NCI-H1436 treated with DMSO at 0.1 percent for 48 hours (cell line): ENCODE data around the gene MRPS11.
A peak's percentile ranks its signal among the peaks of the same experiment; 100 is the strongest.
"Not testable (repeated sequence)": the region's sequence is repeated elsewhere in the genome, so short reads cannot be mapped to it uniquely, and the experiment has no call there.

Experiments used
- DNase-seq: peaks from one replicate; lab custom pipeline; 2025; lab: John Stamatoyannopoulos, UW

MRPS11 gene

DNA sequence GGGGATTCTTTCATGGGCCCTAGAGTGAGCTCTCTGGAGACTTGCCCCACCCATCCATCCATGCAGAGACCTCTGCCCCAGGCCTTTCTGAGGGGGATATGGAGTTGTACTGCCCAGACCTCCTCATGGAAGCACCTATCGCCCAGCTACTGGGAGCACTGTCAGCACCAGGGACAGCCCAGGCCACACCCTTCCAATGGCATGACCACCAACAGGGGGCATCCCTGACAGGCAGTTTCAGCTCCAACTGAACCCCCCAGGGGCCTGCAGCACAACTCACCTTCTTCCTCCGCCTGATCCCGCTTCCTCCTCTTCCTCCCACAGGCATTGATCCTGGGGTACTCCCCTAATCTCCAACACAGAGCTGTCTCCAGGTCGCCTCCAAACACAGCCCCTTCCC lies 21.8 kb downstream of the MRPS11 start:
- no peak for DNase-seq

DNA sequence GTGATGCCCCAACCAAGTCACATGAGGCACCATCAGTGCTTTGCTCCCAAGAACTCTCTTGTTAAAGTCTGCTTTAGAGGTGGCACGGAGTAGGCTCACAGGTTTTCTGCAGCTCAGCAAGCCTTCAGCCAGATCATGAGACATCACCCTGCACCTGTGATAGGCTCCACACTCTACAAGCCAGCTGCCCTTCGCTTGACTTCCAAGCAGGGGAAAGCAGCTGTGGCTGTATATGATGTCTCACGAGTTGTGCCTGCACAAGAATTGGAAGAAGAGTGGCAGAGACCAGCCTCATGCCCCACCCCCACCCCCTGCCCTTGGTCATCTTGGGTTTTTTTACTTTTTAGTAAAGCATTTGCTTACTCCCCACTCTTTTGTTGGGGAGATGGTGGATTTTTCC lies 22.5 kb downstream of the MRPS11 start:
- no peak for DNase-seq

DNA sequence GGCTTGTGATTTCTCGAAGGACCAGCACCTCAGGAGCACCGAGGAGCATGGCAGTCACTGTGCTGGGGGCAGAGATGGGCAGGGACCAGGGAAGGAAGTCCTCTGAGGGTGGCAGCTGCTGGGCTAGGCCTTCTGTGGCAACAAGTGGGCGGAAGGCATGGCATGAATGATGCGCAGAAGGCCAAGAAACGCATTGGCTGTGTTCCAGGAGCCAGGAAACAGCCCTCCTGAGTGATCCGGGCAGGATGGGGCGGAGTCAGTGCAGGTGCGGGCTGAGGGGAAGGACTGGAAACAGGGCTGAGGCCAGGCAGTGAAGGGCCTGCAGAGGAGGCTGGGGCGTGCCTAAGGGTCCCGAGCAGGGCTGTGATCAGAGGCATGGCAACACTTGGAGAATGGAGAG lies 23.6 kb downstream of the MRPS11 start:
- DNase-seq = no peak

DNA sequence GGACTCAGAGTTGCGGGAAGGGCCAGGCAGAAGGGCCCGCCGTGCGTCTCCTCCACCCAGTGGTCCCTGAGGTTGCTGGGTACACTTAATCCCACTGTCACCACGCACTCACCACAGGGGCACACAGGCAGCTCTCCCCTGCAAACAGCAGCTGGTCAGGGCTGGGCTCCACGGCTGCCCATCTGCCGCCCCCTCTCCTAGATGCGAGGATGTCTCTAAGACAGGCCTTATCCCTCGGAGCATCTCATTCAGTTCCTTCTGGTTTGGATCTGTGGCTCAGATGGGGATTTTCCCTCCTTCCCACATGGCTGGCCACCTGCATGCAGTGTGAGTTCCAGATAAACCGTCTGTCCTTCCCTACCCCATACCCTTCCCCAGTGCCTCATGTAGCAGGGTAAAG lies 26.3 kb downstream of the MRPS11 start:
- DNase-seq = no peak

DNA sequence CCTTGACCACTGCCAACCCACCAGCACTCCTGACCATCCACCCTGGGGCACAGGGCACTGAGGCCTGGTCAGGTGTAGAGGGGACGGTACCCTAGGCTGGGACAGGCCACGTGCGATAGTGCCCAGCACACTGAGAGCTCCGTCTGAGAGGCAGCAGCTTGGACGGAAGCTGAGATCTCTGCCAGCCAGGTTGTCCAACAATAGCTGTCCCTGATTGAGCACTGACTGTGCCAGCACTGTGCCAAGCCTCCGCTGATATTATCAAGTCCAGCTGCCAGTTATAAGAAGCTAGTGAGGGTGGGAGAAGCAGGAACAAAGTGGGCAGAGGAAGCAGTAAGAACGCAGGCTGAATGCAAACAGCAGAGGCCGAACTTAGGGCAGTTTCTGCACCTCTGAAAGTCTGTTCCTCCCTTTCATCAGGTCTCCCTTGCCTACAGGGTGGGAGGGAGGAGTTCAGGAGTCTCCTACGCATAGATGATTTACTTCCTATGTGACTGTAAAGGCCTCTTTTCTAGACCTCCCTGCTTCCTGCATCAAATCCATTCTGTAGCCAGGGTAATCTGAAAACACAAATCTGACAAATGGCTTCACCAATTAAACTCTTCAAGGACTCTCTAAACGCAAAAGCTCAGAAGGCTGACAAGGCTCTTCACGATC lies 29.7 kb downstream of the MRPS11 start:
- DNase-seq = no peak

DNA sequence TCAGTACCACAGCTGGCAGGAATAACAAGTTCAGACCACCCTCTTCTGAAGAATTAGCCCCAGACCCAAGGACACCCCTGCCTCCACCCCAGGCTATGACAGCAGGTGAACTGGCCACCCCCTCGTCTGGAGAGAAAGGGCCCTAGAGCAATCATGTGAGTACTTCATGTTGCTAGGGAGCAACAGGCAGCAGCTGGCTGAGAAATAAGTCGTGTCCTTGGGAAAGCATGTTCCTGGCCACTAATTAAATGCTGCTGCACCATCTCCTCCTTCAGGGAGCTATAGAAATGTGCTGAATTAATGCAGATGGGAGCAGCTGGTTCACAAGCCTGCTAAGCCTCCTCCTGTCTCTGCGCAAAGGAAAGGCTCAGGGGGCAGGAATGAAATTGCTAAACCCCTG lies 31.5 kb downstream of the MRPS11 start:
- peak; percentile 16 for DNase-seq

DNA sequence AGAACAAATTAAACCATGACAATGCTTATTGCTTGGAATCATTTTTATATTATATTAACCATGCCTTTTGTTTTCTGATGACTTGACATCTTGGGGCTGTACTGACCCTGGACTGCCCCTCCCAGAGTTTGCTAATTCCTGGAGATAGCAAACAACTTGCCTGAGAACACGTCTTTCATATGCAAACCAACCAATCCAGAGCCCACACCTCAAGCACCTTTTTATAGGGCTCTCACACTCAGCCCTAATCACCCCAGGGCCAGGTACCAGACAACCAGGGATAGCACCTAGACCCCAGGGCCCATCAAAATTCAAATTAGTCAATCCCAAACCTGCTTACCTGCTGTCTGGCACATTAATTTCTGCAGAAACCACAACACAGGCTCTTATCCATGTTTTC lies 36.9 kb downstream of the MRPS11 start:
- DNase-seq = no peak

DNA sequence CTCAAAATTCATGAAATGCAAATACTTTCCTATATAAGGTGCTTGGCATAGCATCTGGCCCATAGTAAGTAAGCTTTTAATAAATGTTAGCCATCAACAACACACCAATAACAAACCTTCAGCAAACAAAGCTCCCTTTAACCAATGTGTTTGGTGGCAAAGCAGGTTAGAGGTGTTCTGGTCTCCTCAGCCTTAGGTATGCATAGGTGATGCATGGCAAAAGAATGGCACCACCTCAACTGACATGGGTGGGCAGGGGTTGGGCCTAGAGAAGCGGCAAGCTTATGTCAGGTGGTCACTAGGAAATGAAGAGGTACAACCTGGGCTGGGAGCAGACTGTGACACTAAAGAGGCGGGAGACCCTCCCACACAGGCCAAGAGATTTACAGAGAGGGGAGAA lies 38.2 kb downstream of the MRPS11 start:
- no peak for DNase-seq

DNA sequence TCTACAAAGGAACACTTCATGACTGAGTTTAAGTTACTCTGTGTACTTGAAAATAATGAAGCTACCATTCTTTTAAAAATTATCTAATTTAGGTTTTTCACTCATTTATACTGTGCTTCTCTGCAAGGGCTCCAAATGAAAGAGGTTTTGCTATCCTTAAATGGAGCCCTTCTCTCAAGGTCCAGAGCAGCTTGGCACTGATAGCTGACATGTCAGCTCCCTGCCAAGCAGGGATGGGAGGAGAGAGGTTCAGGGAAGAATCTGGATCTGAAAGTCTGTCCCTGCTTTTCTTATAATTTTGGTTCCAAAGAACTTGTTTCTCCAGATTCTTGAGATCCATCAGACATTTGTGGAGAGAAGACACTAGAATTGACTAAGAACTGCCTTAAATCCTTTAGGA lies 39.1 kb downstream of the MRPS11 start:
- no peak for DNase-seq

DNA sequence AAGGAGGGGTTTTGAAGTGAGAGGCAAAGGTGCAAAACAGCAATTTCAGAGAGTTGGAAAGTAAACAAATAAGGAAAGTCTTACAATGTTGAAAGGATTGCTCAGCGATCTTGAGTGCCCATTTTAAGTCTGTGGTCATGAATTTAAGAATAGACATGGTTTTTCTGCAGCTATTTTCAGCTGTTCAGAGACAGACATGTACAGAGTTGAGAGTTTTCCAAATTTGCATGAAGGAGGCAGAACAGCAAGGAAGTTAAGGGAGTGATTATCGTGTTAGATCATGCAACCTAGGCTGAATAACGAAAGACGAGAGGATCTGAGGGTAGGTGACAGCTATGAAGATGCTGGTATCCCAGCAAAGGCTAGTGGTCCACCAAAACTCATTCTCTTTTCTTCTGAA lies 41.8 kb downstream of the MRPS11 start:
- DNase-seq = no peak

DNA sequence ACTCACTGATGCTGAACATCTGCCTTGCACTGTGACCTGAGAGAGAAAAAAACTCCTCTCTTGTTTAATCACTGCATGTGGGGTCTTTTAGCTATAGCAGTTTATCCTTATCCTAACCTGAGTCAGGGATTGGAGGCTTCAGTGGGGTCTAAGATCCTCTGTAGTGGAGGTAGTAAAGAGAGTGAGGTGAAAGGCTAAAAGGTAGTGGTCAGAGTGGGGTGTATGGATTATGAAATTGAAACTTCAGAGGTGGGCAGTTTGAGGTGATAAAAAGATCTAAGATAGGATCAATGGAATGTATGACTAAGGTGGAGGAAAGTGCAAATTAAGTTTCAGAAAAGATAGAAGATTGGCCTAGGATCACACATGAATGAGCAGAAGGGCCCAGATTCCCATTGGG lies 42.5 kb downstream of the MRPS11 start:
- DNase-seq = no peak

DNA sequence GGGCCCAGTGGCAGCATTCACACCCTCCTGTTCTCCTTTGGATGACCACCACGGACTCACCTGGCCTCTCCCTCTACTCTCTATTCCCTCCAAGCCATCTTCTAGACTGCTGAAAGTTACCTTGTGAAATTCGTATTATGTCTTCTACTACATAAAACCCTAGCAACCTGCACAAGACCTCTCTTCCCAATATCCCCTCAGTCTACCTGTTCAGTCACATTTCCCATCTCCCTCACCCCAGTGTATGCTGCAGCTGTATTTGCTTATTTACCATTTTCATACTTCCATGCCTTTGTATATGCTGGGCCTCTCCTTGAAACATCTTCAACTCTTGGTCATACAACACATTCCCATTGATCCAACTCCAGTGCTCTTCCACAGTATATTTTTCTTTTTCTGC lies 43.7 kb downstream of the MRPS11 start:
- no peak for DNase-seq

DNA sequence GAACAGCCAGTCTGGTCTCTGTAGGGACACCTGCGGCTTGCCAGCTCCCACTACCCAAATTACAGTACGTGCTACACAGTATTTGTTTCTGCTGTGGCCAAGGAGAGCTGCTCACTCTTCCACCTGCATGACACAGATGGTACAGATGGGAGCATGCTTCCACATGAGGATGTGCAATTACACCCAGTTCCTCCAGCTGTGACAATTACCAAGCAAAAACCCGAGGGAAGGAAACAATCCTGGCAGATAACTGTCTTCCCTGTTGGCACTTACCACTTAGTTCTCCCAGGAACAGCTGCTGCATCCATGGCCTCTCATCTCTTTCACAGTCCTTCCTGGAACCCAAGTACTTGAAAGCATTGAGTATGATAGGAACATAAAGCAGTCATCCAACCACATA lies 44.6 kb downstream of the MRPS11 start:
- no peak for DNase-seq

DNA sequence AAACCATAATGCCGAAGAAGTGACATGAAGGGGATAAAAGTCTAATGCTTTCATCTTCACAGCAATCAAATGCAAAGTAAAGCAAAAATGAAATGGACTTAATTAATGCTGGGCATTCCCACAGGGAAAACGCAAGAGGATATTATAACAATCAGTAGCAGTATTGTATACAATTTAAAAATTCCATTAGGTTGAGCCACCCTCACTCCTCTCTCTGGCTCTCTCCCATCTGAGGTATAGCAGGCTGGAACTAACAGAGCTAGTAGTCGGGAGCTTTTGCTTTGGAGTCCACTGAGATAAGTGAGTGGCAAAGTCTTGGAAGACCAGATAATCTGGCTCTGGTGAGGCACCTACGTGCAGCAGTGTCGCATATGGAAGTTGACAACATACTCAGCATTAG lies 45.1 kb downstream of the MRPS11 start:
- DNase-seq = no peak

DNA sequence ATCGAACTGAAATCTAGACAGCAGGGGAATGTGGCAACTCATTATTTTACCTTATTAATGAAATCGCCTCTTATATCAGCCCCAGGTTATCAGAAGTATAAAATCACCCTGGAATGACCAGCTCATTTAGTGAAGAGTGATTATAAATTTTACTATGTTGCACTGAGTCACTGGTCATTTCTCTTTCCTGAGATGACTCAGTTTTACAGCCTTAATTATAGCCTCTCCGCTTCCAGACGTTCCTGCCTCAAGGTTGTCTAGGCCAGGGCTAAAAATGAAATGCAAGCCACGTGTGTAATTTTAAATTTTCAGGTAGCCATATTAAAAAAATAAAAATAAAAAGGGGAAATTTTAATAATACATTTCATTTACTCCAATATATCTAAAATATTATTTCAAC lies 45.7 kb downstream of the MRPS11 start:
- DNase-seq = no peak

DNA sequence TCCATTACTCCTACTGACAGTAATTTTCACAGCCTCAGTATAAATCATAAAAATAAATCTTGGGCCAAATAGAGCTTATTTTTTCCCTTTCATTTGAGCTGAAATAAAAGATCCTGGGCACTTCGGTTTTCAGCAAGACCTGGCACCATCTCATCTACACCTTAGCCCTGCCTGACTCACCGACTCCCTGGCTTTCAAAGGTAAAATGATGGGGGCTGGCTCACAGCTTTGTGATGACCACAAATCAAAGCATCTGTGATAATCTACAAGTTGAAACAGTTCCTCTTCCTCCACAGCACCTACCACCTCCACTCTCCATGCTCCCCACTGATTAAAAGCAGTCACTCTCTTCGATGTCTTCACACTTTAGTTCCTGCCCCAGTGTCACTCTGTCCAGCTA lies 51.4 kb downstream of the MRPS11 start:
- DNase-seq = no peak

DNA sequence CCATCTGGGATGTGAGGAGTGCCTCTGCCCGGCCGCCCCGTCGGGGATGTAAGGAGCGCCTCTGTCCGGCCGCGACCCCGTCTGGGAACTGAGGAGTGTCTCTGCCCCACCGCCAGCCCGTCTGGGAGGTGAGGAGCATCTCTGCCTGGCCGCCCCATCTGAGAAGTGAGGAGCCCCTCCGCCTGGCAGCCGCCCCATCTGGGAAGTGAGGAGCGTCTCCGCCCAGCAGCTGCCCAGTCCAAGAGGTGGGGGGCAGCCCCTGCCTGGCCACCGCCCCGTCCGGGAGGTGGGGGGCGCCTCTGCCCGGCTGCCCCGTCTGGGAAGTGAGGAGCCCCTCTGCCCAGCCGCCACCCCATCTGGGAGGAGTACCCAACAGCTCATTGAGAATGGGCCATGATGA lies 56.6 kb downstream of the MRPS11 start:
- not testable (repeated sequence) for DNase-seq

DNA sequence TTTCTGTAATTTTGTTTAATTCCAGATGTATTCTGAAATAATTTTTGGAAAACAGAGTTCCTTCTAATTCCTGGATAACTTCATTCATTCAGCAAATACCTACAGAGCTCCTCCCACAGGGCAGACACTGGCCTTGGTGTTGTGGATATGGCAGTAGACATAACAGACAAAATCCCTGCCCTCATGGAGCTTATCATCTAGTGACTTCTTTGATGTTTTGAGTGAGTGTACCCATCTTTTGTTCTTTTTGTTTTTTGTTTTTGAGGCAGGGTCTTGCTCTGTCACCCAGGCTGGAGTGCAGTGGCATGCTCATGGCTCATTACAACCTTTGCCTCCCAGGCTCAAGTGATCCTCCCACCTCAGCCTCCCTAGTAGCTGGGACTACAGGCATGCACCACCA lies 57.9 kb downstream of the MRPS11 start:
- no peak for DNase-seq

DNA sequence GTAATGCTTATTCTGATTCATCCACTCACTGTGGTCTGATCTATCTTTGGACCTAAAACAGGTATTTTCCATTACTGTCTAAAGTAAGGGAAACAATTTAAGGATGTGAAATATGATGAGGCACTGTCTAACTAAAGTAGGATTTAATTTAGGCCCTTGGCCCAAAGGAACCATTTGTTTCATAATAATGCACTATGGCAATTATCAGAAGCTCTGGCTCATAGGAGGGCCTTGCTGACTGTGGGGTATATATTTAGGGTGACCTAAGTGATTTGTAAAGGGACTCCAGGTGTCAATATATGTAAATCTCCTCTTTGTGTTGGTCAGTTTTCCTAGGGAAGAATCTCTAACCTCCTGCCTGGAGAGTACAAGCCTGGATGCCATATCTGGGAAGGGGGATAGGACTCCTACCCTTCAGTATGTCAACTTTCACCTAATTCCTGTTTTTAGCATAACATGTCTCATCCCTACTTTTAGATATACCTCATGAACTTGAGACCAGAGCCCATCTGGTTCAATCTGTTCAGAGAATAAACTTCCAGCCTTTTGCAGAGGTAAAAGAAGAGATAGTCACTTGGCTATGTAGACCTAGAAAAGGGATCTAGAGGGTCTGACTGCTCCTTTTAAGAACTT lies 58.9 kb downstream of the MRPS11 start:
- DNase-seq = no peak

DNA sequence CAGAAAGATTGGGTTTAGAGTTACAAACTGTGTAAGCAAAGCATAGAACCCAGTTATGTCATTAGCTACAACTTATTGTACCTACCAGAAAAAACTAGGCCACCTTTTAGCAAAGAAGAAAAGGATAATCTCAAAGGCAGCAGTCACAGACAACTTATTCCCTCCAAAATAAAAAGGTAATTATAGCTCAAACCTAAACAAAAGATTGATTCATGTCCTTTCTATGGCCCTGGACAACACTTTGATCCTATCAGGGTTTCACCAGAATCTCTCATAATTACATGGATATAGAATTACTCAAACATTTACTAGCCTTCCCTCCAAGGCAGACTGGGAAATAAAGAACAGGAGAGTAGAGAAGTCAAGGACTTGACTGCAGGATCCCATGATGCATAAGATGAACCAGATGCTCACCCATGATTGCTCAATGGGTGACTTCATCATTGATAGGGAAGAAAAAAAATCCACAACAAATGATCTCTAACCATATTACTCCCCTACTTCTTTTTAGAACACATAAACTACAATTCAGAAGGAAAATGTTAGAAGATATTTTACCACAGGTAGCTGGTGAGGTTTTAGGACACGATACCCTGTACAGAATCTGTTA lies 61.6 kb downstream of the MRPS11 start:
- no peak for DNase-seq
